GM23338 (cell line): Measurements from ENCODE around the gene WFDC12. TPM values are rescaled to one million over a fixed set of nuclear protein-coding genes. Genes with fewer than 3 reads are reported as not detected.

Experiments used
- ATAC-seq: fragments of 200-7000 bp; cut with Tn5 transposase; 3 replicates; pipeline ENCODE4 v1.9.1; 2020
- DNase-seq: peaks from one replicate; pipeline ENCODE4 v3.0.0-alpha.2; 2015; ENCODE audit warnings: low spot score
- H2AFZ ChIP-seq: fragments of 200-600 bp; sonication (generic); 2 replicates; pipeline ENCODE4 v1.8.0; 2016; ENCODE audit warnings: antibody characterized with exemption, mild to moderate bottlenecking, moderate library complexity
- H3F3A ChIP-seq: fragments of 200-600 bp; sonication (generic); replicated peaks from 2 replicates; pipeline ENCODE4 v1.8.0; 2017; ENCODE audit warnings: antibody characterized with exemption, mixed run types, low read depth
- H3K27ac ChIP-seq: fragments of 200-600 bp; sonication (generic); 2 replicates; pipeline ENCODE4 v1.6.1; 2016; ENCODE audit warnings: low read depth
- H3K27me3 ChIP-seq: fragments of 200-600 bp; sonication (generic); 2 replicates; pipeline ENCODE4 v1.8.0; 2016; ENCODE audit warnings: mild to moderate bottlenecking, mixed run types, moderate library complexity; ENCODE audit not compliant: insufficient read depth
- H3K36me3 ChIP-seq: fragments of 200-600 bp; sonication (generic); 2 replicates; pipeline ENCODE4 v1.8.0; 2016; ENCODE audit warnings: mild to moderate bottlenecking; ENCODE audit not compliant: insufficient read depth
- H3K4me1 ChIP-seq: fragments of 200-600 bp; sonication (generic); 2 replicates; pipeline ENCODE4 v1.8.0; 2016; ENCODE audit warnings: mild to moderate bottlenecking, moderate library complexity; ENCODE audit not compliant: insufficient read depth
- H3K4me2 ChIP-seq: fragments of 200-600 bp; sonication (generic); 2 replicates; pipeline ENCODE4 v1.7.1; 2017; ENCODE audit warnings: mixed run types
- H3K4me3 ChIP-seq: fragments of 200-600 bp; sonication (generic); 2 replicates; pipeline ENCODE4 v1.6.1; 2016; ENCODE audit warnings: mixed run types
- H3K79me2 ChIP-seq: fragments of 200-600 bp; sonication (generic); replicated peaks from 2 replicates; pipeline ENCODE4 v1.8.0; 2017; ENCODE audit warnings: mild to moderate bottlenecking; ENCODE audit not compliant: insufficient read depth
- H3K9me2 ChIP-seq: fragments of 200-600 bp; sonication (generic); 2 replicates; pipeline ENCODE4 v1.8.0; 2017; ENCODE audit not compliant: insufficient read depth
- H4K20me1 ChIP-seq: fragments of 200-600 bp; sonication (generic); replicated peaks from 2 replicates; pipeline ENCODE4 v1.8.0; 2017; ENCODE audit warnings: mild to moderate bottlenecking; ENCODE audit not compliant: insufficient read depth
- H3K27ac Mint-ChIP-seq: 2 replicates; pipeline ENCODE4 v1.8.0; 2020; ENCODE audit warnings: inconsistent platforms, mild to moderate bottlenecking, moderate library complexity, mixed read lengths
- H3K27me3 Mint-ChIP-seq: 3 replicates; pipeline ENCODE4 v1.8.0; 2022; ENCODE audit warnings: low read depth, mild to moderate bottlenecking, moderate library complexity, mixed read lengths, inconsistent platforms; ENCODE audit not compliant: insufficient read depth, poor library complexity
- H3K36me3 Mint-ChIP-seq: 3 replicates; pipeline ENCODE4 v1.8.0; 2021; ENCODE audit warnings: low read depth, mild to moderate bottlenecking, inconsistent platforms, moderate library complexity, mixed read lengths
- H3K4me1 Mint-ChIP-seq: 3 replicates; pipeline ENCODE4 v1.8.0; 2020; ENCODE audit warnings: mild to moderate bottlenecking, inconsistent platforms, mixed read lengths
- H3K4me3 Mint-ChIP-seq: 3 replicates; pipeline ENCODE4 v1.8.0; 2021; ENCODE audit warnings: moderate library complexity, mild to moderate bottlenecking, inconsistent platforms, mixed read lengths
- H3K9me3 Mint-ChIP-seq: 3 replicates; pipeline ENCODE4 v1.8.0; 2020; ENCODE audit warnings: moderate library complexity, mild to moderate bottlenecking, inconsistent platforms, mixed read lengths
- EZH2 ChIP-seq: fragments of 200-600 bp; sonication (generic); IDR thresholded peaks from one replicate; pipeline ENCODE4 v1.8.0; 2017; ENCODE audit warnings: antibody characterized with exemption, mild to moderate bottlenecking, low read depth; ENCODE audit not compliant: unreplicated experiment
- STAT1 ChIP-seq: IDR thresholded peaks from one replicate; pipeline ENCODE4 v1.6.1; 2016; ENCODE audit warnings: antibody characterized with exemption; ENCODE audit not compliant: unreplicated experiment
- polyA plus RNA-seq: library from polyadenylated mRNA; unstranded; fragments of >200 nt; fragmentation: Nextera tagmentation; extraction: Ambion mirVana; gene quantifications from 2 replicates; pipeline ENCODE4 v1.2.1, GENCODE V29; 2016
- total RNA-seq: library from RNA; depleted of rRNA; stranded (reverse); fragments of >200 nt; shearing (Covaris generic); gene quantifications from 2 replicates; pipeline ENCODE4 v1.2.3, GENCODE V29; 2014
- TF ChIP-seq, protein P1 (sequence below): fragments of 250-450 bp; sonication (Bioruptor Pico); IDR thresholded peaks from 2 replicates; pipeline ENCODE4 v1.5.0; 2020; ENCODE audit warnings: mild to moderate bottlenecking, moderate library complexity
- TF ChIP-seq, protein P2 (sequence below), 2 experiments: fragments of 200-600 bp in 1 of 2; sonication (generic) in 1 of 2; conservative IDR thresholded peaks; 2 replicates each; pipeline versions ENCODE4 v1.5.1 to v1.6.1; 2016 to 2017; ENCODE audit warnings: antibody characterized with exemption in 2 of 2, low read depth in 2 of 2, mild to moderate bottlenecking in 2 of 2, moderate library complexity in 1 of 2

The WFDC12 gene
- total and polyA plus RNA-seq, 2 experiments from 2014 or later: not detected

DNA sequence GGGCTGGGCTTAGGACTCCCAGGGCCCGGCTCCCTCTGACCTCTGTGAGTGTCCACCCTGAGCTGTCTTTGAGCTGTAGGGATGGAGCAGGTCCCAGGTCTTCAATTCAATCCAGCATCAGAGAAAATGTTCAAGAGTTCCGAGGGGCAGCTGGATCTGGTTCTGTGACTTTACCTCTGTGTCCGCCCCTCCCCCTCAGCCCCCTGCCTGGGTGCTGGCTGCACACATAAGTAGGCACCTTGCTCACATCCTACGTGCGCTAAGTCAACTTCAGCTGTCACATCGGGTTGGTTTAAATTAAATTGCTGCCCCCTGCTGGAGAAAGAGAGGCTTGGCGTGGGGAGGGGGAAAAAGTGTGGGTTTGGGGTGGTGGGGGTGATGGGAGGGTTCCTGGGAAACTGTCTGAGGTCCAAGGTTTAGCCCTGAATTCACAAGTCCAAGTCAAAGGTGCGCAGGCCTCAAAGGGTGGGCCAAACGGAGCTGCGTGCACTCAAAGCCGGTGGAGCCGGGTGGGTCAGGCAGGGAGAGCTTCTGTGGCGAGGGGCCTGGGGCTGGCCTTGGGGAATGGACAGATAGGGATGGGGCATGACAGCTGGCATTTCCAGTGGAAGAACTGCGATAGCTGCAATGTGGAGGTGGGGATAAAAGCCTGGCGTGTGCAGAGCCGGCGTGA, 12.3 kb downstream of the WFDC12 start:
- Histone ChIP-seq H3K4me3 (no peak overlapping the region), H3K27me3 (no peaks in the 10 kb centered on the region), H3K4me2 (peak overlapping the region; percentile 67; the same call in 1 of the 2 replicates), H3K27ac (no peak overlapping the region), H4K20me1 (no peaks in the 10 kb centered on the region), H3K79me2 (no peaks in the 10 kb centered on the region), H3K9me2 (no peaks in the 10 kb centered on the region), H3K36me3 (no peaks in the 10 kb centered on the region), H2AFZ (peak overlapping the region; percentile 38; the same call in 1 of the 2 replicates), H3F3A (no peaks in the 10 kb centered on the region), H3K4me1 (peaks cover 4% of the 10 kb centered on the region; the same call in 1 of the 2 replicates)
- ATAC-seq: peak; percentile 71
- peaks cover 10% of the 10 kb centered on the region; the same call in 2 of the 3 replicates for H3K4me1 Mint-ChIP-seq
- TF ChIP-seq, protein P1, sequence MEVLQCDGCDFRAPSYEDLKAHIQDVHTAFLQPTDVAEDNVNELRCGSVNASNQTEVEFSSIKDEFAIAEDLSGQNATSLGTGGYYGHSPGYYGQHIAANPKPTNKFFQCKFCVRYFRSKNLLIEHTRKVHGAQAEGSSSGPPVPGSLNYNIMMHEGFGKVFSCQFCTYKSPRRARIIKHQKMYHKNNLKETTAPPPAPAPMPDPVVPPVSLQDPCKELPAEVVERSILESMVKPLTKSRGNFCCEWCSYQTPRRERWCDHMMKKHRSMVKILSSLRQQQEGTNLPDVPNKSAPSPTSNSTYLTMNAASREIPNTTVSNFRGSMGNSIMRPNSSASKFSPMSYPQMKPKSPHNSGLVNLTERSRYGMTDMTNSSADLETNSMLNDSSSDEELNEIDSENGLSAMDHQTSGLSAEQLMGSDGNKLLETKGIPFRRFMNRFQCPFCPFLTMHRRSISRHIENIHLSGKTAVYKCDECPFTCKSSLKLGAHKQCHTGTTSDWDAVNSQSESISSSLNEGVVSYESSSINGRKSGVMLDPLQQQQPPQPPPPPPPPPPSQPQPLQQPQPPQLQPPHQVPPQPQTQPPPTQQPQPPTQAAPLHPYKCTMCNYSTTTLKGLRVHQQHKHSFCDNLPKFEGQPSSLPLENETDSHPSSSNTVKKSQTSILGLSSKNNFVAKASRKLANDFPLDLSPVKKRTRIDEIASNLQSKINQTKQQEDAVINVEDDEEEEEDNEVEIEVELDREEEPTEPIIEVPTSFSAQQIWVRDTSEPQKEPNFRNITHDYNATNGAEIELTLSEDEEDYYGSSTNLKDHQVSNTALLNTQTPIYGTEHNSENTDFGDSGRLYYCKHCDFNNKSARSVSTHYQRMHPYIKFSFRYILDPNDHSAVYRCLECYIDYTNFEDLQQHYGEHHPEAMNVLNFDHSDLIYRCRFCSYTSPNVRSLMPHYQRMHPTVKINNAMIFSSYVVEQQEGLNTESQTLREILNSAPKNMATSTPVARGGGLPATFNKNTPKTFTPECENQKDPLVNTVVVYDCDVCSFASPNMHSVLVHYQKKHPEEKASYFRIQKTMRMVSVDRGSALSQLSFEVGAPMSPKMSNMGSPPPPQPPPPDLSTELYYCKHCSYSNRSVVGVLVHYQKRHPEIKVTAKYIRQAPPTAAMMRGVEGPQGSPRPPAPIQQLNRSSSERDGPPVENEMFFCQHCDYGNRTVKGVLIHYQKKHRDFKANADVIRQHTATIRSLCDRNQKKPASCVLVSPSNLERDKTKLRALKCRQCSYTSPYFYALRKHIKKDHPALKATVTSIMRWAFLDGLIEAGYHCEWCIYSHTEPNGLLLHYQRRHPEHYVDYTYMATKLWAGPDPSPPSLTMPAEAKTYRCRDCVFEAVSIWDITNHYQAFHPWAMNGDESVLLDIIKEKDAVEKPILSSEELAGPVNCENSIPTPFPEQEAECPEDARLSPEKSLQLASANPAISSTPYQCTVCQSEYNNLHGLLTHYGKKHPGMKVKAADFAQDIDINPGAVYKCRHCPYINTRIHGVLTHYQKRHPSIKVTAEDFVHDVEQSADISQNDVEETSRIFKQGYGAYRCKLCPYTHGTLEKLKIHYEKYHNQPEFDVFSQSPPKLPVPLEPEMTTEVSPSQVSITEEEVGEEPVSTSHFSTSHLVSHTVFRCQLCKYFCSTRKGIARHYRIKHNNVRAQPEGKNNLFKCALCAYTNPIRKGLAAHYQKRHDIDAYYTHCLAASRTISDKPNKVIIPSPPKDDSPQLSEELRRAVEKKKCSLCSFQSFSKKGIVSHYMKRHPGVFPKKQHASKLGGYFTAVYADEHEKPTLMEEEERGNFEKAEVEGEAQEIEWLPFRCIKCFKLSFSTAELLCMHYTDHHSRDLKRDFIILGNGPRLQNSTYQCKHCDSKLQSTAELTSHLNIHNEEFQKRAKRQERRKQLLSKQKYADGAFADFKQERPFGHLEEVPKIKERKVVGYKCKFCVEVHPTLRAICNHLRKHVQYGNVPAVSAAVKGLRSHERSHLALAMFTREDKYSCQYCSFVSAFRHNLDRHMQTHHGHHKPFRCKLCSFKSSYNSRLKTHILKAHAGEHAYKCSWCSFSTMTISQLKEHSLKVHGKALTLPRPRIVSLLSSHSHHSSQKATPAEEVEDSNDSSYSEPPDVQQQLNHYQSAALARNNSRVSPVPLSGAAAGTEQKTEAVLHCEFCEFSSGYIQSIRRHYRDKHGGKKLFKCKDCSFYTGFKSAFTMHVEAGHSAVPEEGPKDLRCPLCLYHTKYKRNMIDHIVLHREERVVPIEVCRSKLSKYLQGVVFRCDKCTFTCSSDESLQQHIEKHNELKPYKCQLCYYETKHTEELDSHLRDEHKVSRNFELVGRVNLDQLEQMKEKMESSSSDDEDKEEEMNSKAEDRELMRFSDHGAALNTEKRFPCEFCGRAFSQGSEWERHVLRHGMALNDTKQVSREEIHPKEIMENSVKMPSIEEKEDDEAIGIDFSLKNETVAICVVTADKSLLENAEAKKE: no peak
- no peak for TF ChIP-seq EZH2
- TF ChIP-seq, protein P2, sequence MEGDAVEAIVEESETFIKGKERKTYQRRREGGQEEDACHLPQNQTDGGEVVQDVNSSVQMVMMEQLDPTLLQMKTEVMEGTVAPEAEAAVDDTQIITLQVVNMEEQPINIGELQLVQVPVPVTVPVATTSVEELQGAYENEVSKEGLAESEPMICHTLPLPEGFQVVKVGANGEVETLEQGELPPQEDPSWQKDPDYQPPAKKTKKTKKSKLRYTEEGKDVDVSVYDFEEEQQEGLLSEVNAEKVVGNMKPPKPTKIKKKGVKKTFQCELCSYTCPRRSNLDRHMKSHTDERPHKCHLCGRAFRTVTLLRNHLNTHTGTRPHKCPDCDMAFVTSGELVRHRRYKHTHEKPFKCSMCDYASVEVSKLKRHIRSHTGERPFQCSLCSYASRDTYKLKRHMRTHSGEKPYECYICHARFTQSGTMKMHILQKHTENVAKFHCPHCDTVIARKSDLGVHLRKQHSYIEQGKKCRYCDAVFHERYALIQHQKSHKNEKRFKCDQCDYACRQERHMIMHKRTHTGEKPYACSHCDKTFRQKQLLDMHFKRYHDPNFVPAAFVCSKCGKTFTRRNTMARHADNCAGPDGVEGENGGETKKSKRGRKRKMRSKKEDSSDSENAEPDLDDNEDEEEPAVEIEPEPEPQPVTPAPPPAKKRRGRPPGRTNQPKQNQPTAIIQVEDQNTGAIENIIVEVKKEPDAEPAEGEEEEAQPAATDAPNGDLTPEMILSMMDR (conservative IDR thresholded peaks at IDR 0.05; ENCODE audit: low read depth in 2 of 2): peak; percentile 74 to 84
- no peak for TF ChIP-seq STAT1
- no peaks in the 10 kb centered on the region for H3K9me3 Mint-ChIP-seq
- no peak overlapping the region for H3K27ac Mint-ChIP-seq
- H3K27me3 Mint-ChIP-seq: peaks cover 8% of the 10 kb centered on the region
- no peaks in the 10 kb centered on the region for H3K36me3 Mint-ChIP-seq
- no peak overlapping the region for H3K4me3 Mint-ChIP-seq
- DNase-seq: peak; percentile 83
